GM18867 (cell line): ENCODE data around the gene AP4M1.
A peak's percentile ranks its signal among the peaks of the same experiment; 100 is the strongest.

Experiments used
- ATAC-seq: cut with Tn5 transposase; IDR thresholded peaks from one replicate; pipeline ENCODE4 v1.9.1; 2021; ENCODE audit warnings: mild to moderate bottlenecking, moderate library complexity; ENCODE audit not compliant: unreplicated experiment

Gene AP4M1

GRCh38 chr7:100085515-100085914 is 15.9 kb upstream of the AP4M1 start:
- no peak for ATAC-seq

DNA sequence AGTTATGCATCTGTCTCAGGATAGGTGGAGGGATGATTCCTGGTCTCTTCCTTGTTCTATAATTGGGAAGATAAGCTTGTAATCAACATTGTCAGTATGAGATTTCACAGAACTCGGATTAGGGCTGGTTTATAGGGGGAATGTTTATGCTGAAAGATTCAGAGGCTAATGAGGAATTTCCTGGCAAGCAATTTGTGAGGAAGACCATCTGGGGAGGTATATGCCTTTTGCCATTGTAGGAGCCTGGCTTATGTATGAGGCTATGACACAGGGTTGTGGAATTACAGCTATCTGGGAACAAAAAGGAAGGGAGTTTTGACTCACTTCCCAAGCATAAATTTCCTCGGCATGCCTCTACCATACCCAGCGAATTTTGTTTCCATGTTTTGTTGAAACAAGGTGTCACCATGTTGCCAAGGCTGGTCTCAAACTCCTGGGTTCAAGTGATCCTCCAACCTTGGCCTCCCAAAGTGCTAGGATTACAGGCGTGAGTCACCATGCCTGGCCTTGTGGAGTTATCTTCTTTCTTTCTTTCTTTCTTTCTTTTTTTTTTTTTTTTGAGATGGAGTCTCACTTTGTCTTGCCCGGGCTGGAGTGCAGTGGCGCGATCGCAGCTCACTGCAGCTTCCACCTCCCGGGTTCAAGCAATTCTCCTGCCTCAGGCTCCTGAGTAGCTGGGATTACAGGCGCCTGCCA is 14.2 kb upstream of the AP4M1 start:
- ATAC-seq = no peak

GRCh38 chr7:100088095-100088620 is 13.3 kb upstream of the AP4M1 start:
- no peak for ATAC-seq

DNA sequence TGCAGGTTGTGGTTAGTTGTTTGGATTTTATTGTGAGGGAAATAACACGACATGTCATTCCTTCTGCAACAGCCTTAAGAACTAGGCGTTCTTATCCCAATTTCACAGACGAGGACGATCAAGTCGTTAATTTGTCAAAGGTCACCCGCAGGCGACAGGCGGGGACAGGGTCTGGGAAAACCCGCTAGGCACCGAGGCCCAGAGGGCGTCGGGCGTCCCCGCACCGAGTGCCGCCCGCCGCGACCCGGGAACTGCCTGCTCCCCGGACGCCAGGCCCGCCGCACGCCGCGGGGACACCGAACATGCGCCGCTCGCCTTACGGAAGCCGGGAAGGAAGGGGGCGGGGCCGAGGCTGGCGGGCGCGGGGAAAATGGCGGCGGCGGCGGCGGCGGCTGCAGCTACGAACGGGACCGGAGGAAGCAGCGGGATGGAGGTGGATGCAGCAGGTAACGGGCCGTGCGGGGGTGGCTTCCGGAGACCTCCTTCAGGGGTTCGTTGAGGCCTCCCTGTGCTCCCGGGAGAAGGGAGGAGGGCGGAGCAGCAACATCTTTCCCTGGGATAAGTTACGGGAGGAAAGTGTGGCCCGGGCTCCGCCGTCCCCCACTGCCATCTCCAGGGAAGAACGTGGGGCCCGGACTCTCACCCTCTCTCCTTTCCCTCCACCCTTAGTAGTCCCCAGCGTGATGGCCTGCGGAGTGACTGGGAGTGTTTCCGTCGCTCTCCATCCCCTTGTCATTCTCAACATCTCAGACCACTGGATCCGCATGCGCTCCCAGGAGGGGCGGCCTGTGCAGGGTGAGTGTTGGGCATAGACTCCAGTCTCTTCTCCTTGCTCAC is 12.6 kb upstream of the AP4M1 start, which contains the start of gene COPS6:
COPS6 (plus strand) TSS at position 349 of the 837 bp plus-strand sequence; CDS start at position 371, 22 bp downstream.
- no peak for ATAC-seq

GRCh38 chr7:100089458-100090196 is 11.8 kb upstream of the AP4M1 start:
- no peak for ATAC-seq

DNA sequence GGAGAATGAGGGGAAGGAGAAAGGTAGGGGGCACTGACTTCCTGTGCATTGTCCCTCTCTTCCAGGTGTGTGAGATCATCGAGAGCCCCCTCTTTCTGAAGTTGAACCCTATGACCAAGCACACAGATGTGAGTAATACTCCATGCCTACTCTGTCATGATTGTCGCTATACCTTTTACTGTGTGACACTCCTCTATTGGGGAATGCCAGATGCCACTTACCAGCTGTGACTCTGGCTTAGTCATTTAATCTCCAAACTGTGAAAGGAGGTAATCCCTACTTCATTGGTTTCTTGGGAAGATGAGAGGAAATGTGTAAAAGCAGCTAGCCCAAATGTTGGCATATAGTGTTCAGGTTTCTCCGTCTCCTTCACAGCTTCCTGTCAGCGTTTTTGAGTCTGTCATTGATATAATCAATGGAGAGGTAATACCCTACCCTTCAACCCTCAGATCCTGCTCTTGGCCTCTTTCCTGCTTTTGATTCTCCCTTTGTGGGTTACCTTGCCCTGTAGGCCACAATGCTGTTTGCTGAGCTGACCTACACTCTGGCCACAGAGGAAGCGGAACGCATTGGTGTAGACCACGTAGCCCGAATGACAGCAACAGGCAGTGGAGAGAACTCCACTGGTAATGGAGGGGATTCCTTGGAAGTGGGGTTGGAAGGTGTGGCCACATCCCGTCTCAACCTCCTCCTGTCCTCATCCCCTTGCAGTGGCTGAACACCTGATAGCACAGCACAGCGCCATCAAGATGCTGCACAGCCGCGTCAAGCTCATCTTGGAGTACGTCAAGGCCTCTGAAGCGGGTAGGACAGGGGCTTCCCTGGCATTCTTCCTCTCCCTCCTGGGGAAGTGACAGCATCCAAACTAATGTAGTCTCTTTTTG is 10.7 kb upstream of the AP4M1 start:
- no peak for ATAC-seq

GRCh38 chr7:100091411-100092181 is 9.8 kb upstream of the AP4M1 start:
- ATAC-seq = no peak

- no peak for ATAC-seq
Observed at GRCh38 chr7:100093054-100093453, 8.4 kb upstream of the AP4M1 start.

GRCh38 chr7:100093498-100093897 is 7.9 kb upstream of the AP4M1 start:
- no peak for ATAC-seq

- ATAC-seq = no peak
Observed at GRCh38 chr7:100093925-100094486, 7.4 kb upstream of the AP4M1 start.

DNA sequence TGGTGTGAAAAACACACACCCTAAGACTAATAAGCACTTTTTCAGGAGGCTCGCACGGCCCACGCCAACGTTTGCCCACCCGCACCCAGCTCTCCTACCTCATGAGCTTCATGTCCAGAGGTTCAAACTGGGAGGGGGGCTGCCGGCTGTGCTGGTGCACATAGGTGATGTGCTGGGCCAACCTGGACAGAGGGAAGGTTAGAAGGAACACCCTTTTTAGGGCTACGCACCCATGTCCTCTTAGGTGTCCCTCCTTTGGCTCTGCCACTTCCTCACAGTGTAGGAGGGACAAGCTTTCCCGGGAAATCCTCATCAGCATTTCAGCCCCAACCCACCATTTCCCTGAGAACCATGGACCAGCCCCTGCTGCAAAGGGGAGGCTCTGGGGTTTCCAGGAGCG is 6.2 kb upstream of the AP4M1 start:
- ATAC-seq = no peak

- ATAC-seq = no peak
Observed at GRCh38 chr7:100095704-100096103, 5.7 kb upstream of the AP4M1 start.

- ATAC-seq = no peak
Observed at GRCh38 chr7:100098913-100099312, 2.5 kb upstream of the AP4M1 start.

GRCh38 chr7:100099452-100099851 is 2.0 kb upstream of the AP4M1 start:
- ATAC-seq = no peak

- peak; percentile 58 for ATAC-seq
Observed at GRCh38 chr7:100100420-100101015, 925 bp upstream of the AP4M1 start.

- no peak for ATAC-seq
Observed at GRCh38 chr7:100102950-100103840, 1.8 kb downstream of the AP4M1 start.

GRCh38 chr7:100105534-100105933 is 4.1 kb downstream of the AP4M1 start:
- no peak for ATAC-seq

DNA sequence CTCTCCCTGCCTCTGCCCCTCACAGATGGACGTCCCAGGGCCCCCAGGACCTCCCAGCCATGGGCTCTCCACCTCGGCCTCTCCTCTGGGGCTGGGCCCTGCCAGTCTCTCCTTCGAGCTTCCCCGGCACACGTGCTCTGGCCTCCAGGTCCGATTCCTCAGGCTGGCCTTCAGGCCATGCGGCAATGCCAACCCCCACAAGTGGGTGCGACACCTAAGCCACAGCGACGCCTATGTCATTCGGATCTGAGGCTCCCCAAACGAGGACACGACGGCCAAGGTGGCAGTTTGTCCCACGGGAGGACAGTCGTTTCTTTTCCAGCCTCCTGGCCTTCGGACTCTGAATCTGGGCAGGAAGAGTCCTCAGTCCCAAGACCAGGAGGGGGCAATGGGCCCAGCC is 5.2 kb downstream of the AP4M1 start:
- ATAC-seq = no peak
